ENCODE data around the gene MOB3B.
"Not testable (repeated sequence)": the region's sequence is repeated elsewhere in the genome, so short reads cannot be mapped to it uniquely, and the experiment has no call there.

MOB3B gene

DNA sequence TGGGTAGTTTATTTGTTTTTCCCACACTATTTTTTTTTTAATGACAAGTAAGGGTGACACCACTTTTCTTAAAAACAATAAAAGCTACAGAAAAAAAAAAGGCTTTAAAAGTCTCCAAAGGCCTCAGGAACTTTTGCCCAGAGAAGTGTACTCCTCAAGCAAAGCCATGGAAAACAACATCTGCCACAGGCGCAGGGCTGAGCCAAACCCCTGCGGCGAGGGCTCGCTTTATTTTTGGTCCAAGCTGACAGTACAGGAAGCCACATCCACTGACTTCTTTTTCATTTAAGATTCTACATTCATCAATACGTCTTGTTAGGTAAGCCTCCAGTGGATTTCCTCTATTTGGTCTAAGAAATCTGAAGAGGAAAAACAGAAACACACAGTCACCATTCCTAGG is 57.4 kb downstream of the MOB3B start:
- no peak for FAIRE-seq

GRCh38 chr9:27471789-27472188 is 57.8 kb downstream of the MOB3B start:
- FAIRE-seq = no peak

- no peak for FAIRE-seq
Observed at GRCh38 chr9:27471366-27471765, 58.2 kb downstream of the MOB3B start.

DNA sequence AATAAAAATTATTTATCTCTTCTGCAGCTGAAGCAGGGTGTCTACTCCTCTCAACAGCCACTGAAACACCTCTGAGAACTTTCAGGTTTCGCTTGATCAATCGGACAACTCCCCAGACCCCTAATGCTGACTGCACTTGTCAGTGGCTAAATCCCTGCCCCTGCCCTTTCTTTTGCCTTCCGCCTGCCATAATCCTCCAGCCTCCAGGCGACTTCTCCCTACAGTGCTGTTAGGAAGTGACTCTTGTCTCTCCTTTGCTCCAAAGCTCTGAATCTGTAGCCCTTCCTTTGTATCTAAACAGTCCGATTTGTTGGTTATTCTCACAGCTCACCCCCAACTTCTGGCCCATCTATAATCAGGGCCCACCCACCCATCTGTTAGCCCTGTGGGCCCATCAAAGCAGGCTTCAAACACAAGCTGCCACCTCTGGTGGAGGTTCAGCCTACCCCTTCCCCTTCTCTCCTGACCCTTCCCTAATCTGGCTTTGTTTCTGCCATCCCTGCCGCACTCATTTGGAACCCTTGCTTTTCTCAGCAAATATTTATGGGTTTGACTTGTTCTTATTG is 59.2 kb downstream of the MOB3B start:
- FAIRE-seq = no peak

GRCh38 chr9:27469550-27469949 is 60.1 kb downstream of the MOB3B start:
- no peak for FAIRE-seq

DNA sequence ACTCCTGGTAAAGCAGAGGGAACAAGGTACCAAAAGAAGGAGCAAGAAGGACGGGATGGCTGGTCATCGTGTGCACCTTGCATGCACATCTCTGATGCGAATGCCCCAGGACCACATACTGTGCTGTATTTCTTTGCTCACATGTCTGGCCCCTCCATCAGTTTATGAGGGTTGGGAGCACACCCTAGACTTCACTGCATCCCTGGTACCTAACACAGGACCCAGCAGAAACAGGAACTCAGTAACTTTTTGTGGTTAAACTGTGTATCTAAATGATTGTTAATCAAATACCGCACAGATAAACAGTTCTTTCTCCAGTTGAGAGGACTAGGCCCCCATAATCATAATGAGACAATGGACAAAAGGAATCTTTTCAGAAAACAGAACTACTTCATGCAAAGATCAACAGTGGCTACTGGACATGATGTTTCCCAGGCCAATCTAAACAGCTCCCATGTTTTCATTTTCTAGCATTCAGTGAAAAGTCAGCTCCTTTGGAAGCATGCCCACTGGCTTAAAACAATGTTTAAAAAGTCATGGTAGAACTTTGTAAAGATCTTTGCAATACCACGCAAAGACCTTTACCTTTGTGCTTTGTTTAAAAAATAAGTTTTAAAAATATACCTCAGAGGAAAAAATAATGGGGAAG is 61.0 kb downstream of the MOB3B start:
- no peak for FAIRE-seq

GRCh38 chr9:27468000-27468399 is 61.6 kb downstream of the MOB3B start:
- FAIRE-seq = no peak

GRCh38 chr9:27467486-27467885 is 62.1 kb downstream of the MOB3B start:
- no peak for FAIRE-seq

- FAIRE-seq = not testable (repeated sequence)
Observed at GRCh38 chr9:27466516-27466915, 63.1 kb downstream of the MOB3B start.

- FAIRE-seq = not testable (repeated sequence)
Observed at GRCh38 chr9:27464950-27465349, 64.7 kb downstream of the MOB3B start.

DNA sequence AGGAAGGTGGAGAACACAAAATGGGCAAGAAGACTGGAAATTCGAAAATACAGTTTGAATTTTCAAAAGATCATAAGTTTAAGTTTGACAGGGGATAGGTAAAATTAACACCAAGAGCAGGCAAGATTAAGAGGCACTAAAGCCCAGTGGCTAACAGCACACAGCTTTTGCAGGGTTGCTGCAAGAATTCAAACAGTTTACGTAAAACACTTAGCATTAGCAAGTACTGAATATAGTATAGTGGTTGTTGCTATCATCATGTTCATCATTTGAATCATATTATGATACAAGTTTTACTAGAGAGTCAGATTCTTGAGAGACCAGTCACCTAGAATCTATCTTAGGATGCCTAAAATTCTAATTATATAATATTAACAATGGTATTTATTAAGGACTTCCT is 66.8 kb downstream of the MOB3B start:
- no peak for FAIRE-seq

- FAIRE-seq = no peak
Observed at GRCh38 chr9:27462434-27462833, 67.2 kb downstream of the MOB3B start.

DNA sequence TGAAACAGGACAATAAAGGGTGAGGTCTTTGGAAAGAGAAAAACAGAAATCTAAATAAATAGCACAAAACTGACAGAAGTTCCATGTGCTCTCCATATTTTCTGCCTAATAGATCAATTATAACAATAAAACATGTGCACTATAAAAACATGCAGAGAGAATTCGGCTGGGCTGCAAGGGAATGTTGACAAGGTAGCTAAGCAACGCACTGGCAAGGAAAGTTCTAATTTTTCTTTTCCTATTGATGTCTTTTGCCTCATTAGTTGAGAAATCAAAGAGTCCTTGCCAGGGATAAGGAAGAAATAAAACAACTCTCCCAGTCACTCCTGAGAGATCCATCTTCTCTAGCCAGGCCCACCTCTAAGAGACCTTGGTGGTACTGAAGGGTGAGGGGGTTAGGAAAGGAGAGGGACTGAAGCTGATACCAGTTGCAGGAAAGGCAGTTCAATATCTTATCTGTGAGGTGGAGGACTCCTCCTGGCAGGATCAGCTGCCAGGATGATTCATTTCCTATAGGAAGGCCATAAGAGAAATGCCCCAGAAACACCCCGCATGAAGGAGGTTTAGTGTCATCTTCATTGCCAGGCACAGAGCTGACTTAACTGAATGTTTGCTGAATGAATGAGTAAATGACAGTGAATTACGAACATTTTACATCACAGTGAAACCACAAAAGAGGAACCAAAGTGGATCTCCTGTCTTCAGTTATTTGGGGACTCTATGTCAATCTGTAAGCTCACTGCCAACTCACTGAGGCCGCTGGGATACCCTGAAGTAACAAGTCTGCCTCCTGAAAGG is 69.2 kb downstream of the MOB3B start:
- no peak for FAIRE-seq

GRCh38 chr9:27457445-27457844 is 72.2 kb downstream of the MOB3B start:
- FAIRE-seq = no peak

DNA sequence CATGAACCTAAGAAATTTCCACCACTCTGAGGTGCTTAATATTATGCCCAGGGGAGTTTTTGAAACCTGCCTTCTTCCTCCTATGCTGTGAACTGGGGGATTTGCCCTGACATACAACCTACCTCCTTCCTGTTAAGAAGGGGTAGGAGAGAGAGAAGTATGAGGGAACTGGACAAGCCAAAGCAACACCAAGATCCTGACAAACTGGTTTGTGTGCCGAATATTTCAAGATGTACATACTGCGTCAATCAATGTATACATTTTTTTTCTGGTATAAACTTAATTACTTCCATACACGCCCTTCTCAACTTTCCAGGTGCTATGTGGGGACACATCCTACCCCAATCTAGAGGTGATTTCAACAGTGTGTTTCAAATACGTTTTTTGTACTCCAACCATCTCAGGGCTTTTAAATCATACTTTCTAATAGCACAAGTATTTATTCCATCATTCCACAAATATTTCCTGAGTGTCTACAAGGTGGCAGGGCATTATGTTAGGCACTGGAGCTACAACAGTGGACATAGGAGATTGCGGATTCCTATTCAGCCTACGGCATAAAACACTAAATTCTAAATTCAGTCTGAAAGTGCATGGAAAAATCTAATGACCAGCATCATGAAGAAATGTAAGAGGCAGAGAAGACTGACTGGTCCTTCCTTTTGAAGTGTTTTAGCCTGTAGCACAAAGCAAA is 75.6 kb downstream of the MOB3B start:
- FAIRE-seq = no peak

DNA sequence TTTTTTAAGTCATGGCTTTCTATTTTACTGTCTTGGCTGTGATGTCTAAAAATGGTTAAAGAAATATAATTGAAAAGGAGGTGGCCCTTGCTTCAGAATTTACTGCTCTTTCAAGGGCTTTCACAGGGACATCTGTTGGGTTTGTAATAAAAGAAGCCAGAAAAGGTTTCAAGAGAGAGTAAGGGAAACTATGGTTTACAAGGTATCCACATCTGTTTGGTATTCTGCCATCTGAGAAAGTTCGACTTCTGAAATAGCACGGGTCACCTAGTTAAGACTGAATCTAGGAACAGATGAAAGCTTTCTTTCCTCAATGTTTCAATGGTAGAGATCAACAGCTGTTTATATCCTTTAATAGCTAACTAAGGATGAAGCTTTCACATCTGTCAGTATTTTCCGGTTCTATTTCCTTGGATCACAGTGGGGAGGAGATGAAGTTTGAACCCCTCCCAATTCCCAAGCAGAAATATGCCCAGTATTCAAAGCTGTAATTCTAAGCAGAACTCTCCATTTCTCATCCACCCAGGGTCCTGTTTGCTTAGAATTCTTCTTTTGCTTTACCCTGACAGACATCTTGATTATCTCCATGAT is 78.3 kb downstream of the MOB3B start:
- no peak for FAIRE-seq

GRCh38 chr9:27450752-27451151 is 78.9 kb downstream of the MOB3B start:
- no peak for FAIRE-seq

- FAIRE-seq = not testable (repeated sequence)
Observed at GRCh38 chr9:27448356-27448755, 81.3 kb downstream of the MOB3B start.

- FAIRE-seq = no peak
Observed at GRCh38 chr9:27447031-27447683, 82.5 kb downstream of the MOB3B start.

- FAIRE-seq = no peak
Observed at GRCh38 chr9:27445688-27446087, 83.9 kb downstream of the MOB3B start.

- no peak for FAIRE-seq
Observed at GRCh38 chr9:27445057-27445595, 84.5 kb downstream of the MOB3B start.

- no peak for FAIRE-seq
Observed at GRCh38 chr9:27442464-27442863, 87.2 kb downstream of the MOB3B start.

DNA sequence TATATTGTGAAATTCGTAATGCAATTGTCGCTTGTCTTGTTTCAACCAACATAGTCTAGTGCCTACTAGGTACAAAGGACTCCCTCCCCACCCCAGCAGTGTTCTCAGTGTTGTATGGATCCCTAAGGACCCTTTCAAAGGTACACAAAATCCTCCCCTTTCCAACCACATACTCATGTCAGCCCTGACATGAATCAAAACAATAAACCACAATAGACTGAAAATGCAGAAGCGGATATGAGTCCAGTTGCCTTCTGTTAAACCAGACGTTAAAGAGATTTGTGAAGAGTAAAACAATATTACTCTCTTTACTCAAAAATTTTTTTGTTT is 87.9 kb downstream of the MOB3B start:
- no peak for FAIRE-seq

Data from islet of Langerhans (tissue), 1 donor.